Left hindlimb (tissue), 1 donor: ENCODE measurements around the gene SSR3.
A peak's percentile ranks its signal among the peaks of the same experiment; 100 is the strongest.

Experiments used
- DNase-seq: peaks from one replicate; pipeline ENCODE4 v3.0.0-alpha.2; 2018

Gene SSR3

DNA sequence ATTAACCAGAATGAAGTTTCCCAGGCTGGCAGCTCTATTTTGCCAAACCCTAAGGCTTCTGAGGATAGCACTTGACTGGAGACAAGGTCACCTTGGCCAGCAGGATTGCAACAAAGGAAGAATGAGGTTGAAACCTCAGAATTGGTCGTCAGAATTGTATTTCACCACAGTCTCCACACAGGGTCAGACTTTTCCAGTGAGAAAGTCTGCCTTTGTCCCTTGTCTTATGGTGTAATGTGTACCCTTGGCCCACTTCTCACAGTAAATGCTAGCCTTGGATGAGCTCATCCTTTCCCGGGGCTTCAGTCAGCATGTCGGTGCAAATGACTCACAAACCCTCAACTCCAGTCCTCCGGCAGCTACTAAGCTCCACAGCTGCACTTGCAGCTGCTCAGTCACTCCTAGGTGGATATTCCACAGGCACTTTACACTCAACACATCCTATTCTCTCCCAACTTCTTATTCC lies 19.7 kb downstream of the SSR3 start:
- DNase-seq = peak; percentile 84

DNA sequence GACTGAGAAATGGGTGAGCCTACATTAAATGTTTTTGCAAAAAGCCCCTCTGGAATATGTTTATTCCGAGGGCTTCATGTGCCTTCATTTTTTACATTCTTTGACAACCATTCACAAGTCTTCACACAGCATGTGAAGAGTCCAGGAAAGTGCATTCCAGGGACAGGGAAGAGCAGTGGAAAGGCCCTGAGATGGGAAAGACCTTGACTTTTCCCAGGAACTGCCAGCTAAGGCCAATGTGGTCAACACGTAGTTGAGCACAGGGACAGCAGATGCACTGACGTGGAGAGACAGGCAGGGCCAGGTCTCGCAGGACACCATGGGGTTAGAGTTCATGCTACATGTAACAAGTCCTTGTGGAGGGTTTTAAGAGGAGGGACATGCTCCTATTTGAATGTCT lies 21.7 kb downstream of the SSR3 start:
- no peak for DNase-seq

DNA sequence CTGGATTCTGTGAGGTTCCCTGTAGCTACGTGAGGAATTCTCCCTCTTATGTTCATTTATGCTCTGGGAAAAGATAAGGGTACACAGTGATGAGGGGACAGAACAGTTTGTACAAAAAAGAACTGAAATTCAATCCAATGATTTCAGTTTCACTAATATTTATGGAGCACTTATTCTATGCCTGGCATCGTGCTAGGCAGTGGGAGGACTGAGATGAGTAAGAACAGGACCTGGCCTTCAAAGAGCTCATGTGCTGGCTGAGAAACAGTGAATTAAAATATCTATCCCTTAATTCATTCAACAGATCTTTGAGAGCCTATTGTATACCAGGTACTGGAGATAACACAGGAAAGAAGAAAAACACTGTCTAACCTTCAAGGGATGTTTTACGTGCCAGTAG lies 22.2 kb downstream of the SSR3 start:
- DNase-seq = no peak

DNA sequence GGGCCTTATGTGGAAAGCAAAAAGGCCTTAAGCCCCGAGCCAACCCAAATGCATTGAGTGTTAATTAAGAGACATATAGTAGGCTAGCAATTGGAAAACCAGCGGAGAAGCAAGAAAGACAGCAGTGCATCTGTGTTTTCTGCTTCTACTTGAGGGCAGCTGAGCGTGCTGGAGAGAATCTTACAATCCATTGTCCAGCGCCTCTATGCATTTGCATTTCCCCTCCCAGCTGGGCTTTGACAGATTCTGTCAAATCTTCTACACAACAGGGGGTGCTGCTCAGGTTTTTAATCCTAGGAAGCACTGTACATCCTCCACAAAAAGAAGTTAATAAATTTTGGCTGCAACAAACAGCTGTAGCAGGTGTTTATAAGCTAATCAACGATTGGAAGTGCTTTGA lies 23.9 kb downstream of the SSR3 start:
- no peak for DNase-seq

DNA sequence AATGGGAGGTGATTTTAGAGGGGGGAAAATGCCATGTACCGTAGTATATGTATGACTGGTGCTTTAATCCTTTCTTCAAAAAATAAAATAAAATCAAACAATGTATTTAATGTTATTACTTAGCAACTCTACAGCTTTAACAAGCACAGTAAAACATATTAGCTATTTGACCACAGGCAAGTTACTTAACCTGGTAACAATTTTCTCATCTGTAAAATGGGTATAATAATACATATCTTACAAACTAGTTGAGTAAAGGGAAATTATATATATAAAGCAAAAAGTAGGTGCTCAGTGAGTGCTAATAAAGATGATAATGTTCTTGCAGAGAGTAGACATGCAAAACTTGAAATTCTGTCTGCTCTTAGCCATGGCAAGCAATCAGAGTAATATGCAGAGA lies 27.9 kb downstream of the SSR3 start:
- no peak for DNase-seq

DNA sequence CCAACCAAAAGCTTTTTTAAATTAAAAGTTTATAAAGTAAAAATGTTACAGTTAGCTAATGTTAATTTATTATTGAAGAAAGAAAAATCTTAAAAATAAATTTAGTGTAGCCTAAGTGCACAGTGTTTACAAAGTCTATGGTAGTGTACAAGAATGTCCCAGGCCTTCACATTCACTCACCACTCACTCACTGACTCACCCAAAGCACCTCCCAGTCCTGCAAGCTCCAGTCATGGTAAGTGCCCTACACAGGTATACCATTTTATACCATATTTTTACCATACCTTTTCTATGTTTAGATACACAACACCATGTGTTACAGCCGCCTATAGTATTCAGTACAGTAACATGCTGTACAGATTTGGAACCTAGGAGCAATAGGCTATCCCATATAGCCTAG lies 29.1 kb downstream of the SSR3 start:
- no peak for DNase-seq

DNA sequence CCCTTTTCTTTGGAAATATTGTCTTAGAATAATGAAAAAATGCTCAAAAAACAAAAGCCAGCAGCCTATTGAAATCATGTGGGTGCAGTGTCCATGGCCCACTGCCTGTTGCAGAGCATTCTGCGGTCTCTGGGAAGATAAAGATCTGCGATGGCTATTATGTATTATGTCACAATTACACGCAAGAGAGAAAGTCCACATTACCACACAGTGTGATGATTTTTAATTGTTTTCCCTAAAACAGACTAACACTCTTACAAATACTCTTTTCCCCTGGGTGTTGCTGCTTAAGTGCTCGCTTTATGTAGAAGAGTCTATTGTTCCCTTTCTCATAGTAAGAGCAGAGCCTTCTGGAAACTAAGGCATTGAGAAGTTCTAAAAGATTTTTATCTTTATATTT lies 32.2 kb downstream of the SSR3 start:
- no peak for DNase-seq

DNA sequence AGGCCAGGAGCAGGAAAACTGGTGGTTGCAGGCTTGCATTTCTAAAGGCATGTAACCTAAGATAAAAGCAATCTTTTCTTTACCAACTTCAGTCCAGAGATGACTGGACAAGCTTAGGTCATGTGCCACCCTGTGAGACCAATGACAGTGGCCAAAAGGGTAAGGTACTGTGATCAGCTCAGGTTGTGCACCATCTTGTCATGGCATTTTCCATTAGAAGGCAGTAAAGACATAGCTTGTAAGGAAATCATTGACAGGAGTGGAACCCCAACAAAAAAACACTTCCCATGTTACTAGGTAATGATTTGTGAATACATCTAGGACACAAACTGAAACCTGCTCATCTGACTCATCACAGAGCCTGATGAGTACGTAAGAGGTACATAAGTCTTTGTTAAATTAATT lies 35.2 kb downstream of the SSR3 start:
- no peak for DNase-seq

DNA sequence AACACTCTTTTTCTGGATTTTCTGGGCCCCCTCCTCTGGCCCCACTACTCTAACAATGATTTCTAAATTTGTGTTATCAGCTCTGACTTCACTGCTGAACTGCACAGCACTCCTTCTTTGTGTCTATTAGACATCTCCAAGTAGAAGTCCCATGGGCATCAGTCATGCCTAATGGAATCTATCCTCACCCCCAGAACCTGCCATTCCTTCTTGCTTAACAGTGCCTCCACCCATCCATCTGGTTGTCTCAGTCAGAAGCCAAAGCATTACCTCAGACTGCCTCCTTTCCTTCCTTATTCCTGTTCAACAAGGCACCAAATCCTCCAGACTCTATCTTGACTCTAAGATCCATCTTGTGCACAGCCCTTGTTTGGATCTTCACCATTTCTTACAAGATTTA lies 36.2 kb downstream of the SSR3 start:
- DNase-seq = no peak

DNA sequence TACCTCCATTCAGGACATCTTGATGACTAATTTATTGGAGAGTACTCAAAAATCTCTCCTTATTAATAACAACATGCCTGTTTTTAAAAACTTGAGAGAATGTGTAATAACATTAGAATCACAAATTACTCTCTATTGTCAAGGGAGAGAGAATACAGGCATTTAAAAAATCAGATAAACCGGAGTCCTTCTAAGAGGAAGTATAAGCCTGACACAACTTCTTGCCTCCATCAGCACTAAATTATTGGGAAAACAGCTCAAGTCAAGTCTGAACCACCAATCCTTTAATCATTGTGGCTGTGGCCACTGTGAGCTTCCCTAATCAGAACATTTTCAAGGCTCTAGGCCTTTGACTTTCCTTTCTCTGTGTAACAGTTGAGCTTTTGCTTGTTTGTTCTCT lies 38.0 kb downstream of the SSR3 start:
- DNase-seq = no peak

DNA sequence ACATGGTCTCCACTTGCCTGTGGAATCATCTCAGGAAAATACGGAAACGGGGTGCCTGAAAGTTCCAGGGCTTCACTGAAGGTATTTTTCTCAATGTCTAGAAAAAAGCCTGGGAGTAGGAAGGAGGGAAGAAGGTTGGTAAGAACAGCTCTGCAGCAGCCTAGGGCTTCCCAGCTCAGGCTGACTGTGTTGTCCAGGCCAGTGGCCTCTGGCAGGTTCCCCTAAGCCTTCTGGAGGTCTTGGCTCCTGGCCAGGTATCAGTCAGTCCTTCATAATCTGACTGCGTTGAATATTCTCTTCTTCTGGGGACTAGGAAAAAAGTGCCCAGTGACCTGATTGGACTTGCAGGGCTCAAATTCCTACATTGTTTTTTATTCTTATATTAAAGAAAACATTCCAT lies 38.6 kb downstream of the SSR3 start:
- DNase-seq = no peak

DNA sequence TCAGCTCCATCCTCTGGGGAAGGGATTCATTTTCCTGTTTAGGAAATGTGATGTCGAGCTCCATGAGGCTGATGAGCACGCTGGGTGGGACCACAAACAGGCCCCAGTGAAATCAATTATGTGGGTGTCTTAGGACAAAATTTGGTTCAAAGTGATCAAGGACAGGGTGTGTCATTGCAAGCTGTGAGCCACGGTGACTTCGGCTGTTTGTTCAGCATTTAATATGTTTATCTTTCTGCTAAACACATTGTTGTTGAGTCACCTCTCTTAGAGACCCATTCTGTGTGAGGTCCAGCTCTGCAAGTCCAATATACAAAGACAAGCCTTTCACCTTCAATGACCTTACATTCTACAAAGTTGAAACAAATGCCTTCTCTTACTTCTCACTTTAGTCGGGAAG lies 41.3 kb downstream of the SSR3 start:
- DNase-seq = no peak

DNA sequence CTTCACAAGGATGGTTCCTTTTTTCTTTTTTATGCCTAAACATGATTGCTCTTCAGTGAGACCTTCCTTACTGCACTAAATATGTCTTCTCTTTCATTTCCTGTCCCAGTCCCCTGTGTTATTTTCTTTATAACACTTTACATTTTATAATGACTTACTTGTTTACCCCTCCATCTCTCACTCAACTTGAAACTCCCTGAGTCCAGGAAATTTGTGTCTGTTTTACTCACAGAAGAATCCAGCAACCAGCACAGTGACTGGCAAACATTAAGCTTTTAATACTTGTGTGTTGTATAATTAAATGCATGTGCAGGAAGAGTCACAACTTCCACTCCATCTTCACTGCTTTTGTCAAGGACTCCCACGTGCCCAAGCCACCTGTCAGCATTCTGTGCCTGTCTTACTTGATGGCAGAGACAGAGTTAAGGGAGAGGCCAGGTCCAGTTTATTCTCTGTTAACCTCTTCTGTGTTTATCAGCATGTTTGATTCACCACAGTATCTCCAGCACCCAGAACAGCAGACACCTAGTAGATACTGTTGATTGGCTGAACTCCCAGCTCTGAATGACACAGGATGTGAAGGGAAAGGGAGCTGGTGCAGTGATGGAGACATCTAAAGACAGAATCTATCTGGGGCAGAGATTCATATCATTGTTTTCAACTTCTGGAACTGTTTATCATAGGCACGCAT lies 42.8 kb downstream of the SSR3 start:
- no peak for DNase-seq

DNA sequence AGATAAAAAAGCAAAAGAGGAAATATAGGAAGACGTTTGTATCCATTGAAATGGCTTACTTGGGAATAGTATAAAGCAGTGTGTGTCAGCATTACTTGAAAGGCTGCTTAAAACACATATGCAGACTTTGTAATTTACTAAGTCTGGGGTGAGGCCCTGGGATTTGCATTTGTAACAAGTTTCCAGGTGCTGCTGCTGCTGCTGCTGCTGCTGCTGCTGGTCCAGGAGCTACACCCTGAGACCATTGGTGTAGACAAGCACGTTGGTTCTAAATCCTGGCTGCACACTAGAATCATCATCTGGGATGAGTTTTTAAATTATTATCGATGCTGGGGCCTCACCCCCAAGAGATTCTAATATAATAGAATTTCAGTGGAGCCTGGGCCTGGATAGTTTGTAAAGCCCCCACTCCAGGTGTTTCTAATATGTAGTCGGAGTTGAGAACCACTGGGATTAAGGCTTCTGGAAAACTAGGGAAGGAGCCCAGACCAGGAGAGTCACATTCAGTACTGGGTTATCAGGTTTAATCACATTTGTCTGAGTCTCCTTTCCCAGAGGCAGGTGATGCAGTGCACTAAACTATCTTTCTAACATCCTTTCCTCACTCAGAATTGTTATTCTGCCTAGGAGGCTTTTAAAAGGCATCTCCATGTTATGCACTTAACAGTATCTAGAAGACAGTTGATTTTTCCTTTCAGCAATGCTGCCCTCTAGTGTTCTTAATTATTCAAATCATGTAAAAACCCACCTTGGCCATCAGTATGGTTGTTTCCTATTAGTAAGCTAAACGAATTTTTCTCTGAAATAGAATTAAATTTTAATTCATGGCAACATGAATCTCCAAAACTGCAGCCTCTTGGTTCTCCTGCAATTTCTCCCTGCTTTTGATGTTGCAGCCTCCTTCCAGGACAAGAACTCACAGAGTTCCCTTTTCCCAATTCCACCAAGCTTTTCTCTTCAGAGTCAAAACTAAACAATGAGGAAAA lies 45.4 kb downstream of the SSR3 start:
- DNase-seq = no peak

DNA sequence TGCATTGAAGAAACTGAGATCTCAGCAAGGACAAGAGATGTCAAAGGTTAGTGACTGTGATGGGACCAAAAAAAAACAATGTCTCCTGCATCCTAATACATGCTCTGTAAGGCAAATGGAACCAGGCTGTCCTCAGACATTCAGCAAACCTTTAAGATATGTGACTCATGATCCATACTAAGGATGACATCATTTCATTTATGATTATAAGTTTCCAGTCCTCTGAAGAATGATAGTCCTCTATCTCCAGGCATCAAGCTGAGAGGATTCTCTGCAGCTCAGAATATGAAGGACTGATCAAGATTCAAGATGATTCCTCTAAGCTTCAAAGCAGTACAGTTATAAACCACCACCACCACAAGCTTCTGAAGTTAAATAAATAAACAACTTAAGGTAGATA lies 47.6 kb downstream of the SSR3 start:
- DNase-seq = no peak

DNA sequence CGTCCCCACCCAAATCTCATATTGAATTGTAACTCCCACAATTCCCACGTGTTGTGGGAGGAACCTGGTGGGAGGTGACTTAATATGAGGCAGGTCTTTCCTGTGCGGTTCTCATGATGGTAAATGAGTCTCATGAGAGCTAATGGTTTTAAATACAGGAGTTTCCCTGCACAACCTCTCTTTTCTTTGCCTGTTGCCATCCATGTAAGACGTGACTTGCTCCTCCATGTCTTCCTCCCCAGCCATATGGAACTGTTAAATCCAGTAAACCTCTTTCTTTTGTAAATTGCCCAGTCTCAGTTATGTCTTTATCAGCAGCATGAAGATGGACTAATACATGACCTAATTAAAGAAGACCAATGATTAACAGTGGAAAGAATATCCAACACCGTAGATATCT lies 56.6 kb downstream of the SSR3 start:
- no peak for DNase-seq

DNA sequence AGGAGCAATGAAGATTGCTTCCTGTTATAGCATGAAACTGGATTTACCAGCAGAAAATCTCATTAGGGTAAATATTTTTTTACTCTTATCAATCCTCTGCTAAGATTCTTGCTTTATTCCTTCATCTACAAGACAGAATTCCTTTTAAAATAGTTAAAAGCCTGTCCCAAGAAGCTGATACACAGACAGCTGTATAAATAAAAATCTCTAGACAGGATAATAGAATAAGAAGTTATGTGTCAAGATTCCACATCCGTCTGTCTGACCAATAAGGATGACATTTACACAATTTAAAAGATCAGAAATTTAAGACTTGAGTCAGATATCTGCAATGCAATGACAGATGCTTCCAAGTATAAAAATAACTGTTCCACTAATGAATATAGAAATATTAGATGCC lies 57.6 kb downstream of the SSR3 start:
- DNase-seq = no peak

DNA sequence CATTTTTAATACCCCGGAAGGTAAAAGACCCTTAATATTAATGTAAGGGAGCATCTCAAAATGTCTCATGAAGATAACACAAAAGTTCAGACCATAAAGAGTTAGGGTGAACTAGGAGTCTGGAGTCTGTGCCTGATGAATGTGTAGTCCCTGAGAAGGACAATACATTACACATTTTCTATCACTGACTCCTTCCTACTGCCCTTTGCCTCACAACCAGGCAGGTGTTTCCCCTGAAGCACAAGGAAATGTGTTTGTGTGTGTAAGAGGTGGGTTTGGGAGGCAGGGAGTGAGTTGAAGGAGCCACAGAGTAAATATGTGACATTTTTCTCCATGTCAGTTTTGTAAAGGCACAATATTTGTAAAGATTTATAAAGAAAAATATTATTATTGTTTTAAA lies 59.1 kb downstream of the SSR3 start:
- DNase-seq = no peak

DNA sequence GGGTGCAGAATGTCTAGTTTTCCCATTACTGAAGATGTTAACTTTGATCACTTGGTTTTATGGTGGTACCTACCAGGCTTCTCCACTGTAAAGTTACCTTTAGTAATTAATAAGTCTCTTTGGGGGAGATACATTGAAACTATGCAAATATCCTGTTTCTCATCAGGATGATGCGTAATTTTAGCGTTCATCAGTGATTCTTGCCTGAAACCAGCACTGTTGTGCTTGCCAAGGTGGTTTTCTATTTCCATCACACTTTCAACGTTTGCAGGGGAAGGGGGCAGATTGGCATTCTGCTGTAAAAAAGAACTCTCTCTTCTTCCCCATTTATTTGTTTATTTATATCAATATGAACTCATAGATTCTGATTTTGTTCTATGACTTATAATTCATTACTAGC lies 61.0 kb downstream of the SSR3 start:
- no peak for DNase-seq

DNA sequence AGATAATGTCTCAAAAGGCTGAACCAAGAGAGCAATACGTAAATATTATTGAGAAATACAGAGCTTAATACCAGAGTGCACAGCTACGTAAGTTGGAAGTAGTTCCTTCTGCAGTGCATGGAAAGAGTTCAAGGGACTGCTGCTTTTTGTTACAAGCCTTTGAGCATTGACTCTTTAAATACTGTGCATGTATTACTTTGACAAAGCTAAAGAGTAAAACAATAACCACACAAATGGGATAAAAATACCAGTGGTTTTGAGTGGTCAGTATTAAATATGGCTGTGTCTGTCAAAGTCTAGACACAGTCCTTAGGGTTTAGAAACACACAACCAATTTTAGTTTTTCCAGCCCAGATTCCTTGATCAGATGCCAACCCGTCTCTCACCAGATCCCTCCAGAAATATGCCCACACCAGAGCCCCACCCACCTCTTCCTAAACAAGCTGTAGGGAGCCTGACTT lies 62.1 kb downstream of the SSR3 start:
- peak; percentile 66 for DNase-seq

DNA sequence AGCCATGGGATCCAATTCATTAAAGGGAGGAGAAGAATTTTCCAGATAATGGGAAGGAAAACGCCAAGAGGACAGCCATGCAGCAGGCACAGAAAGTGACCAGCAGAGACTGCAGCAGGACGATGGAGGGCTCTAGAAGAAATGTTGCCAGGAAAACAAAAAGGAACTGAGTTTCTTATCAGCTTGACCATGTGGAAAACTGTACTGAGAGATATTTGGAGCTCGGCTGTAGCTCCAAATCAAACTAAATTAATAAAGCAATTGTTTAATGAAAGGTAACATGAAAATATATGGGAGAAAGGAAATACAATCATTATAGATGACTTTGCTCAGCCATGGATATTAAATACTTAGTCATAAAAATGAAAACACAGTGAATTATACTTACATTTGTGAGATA lies 63.7 kb downstream of the SSR3 start:
- no peak for DNase-seq
